GM21381 (cell line): Measurements from ENCODE around the gene KAZALD1.

Source experiments
- ATAC-seq: cut with Tn5 transposase; IDR thresholded peaks from one replicate; pipeline ENCODE4 v1.9.1; 2021; ENCODE audit warnings: mild to moderate bottlenecking, moderate library complexity; ENCODE audit not compliant: unreplicated experiment

The KAZALD1 gene

DNA sequence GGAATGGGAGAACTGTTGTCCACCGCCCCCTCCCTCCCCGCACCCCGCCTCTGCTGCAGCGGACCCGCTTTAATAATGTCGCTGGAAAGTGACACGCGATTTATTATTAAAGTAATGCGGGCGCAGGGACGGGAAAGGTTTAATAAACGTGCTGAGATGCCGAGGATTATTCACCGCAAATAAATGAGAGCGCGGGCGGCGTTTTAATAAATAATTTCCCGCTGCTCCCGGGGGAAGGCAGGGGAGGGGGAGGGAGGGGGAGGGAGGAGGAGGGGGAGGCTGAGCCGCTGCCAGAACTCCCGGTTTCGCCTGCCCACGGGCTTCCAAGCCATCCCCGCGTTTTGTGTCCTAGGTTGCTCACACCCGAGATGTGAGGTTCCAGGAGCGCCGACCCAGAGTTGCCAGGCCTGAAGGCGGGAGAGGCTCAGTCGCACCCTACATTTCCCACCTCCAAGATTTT lies 5.1 kb downstream of the KAZALD1 start:
- no peak for ATAC-seq

GRCh38 chr10:101067356-101068083 lies 5.7 kb downstream of the KAZALD1 start:
- peak; percentile 58 for ATAC-seq

DNA sequence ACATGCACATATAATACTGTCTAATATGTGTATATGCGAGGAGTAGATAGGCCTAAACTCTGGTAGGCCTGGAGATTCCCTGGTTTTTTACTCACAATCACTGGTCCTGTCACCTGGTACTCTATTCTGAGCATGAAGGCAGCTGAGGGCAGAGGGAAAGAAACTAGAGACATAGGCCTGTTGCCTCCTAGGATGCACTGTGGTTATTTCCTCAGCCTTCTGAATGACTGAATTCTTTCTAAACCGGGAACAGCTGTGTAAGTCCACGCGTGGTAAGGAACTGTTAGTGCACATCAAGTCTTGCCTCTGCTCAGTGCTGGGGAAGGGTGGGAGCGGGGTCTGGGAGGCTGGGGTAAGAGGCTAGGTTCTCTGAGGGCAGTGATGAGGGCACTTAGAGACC lies 7.7 kb downstream of the KAZALD1 start:
- ATAC-seq, result no peak

GRCh38 chr10:101070098-101070497 lies 8.3 kb downstream of the KAZALD1 start:
- no peak for ATAC-seq

DNA sequence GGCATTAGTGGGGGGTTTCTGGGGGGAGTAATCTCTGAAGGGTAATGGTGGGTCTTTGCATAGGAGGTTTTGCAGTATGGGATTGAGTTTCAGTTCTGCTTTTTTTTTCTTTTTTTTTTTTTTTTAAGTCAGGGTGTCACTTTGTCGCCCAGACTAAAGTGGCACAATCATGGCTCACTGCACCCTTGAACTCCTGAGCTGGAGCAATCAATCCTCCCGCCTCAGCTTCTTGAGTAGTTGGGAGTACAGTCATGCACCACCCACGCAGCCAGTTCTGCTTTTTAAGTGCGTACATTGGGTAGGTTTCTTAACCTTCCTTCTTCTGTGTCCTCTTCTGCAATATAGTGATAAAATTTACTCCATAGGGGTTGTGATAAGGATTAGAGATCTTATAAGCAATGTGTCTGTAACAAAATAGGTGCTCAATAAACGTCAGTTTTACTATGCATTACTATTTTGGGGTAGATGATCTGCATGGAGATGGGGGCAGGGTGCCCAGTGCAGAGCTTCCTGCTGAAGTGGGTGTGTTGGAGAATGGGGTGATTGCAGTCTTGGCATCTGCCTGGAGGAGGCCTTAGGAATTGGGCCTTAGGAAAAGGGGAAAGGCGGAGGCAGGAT lies 9.6 kb downstream of the KAZALD1 start:
- ATAC-seq, result no peak

DNA sequence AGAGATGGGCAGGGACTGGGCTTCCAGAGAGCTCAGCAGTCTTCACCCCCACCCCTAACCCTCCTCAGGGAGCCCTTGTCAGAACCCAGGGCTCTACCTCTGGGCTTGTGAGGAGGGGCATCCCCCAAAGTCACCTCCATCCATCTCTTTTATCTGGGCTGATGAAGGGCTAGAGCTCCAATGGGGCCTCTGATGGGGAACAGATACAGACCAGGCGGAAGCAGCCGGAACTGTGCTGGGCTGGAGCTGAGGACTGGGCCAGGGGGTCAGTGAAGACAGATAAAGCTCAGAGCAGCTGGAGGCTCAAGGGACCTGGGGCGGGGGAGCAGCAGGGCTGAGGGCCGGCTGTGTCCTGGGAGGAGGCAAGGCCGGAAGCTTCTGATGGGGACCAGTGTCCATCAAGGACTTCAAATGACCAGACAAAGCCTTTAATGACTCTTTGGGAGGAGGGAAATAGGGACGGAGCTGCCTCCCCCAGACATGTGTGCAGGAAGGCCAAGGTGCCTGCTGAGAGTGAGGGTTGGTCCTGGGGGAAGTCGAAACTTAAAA lies 10.2 kb downstream of the KAZALD1 start:
- ATAC-seq, result no peak

- no peak for ATAC-seq
Measured at GRCh38 chr10:101072923-101073322, 11.1 kb downstream of the KAZALD1 start.

- no peak for ATAC-seq
Measured at GRCh38 chr10:101073631-101074030, 11.8 kb downstream of the KAZALD1 start.

DNA sequence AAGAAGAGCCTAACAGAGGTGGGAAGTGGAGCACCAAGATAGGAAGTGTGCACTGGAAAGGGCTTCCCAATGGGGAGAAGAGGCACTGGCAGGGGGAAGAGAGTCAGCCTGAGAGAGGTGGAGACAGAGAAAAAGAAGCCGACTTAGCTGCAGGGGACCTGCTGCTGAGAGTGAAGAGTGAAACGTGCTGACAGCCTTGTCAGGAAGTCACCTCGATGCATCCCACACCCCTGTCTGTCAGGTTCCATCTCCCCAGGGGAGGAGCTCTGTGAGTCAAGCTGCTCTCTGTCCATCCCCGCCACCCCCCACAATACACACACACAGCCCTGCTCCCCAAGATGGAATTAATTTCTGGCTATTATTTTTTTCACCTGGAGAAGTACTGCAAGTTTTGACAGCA lies 14.0 kb downstream of the KAZALD1 start:
- ATAC-seq, result no peak

DNA sequence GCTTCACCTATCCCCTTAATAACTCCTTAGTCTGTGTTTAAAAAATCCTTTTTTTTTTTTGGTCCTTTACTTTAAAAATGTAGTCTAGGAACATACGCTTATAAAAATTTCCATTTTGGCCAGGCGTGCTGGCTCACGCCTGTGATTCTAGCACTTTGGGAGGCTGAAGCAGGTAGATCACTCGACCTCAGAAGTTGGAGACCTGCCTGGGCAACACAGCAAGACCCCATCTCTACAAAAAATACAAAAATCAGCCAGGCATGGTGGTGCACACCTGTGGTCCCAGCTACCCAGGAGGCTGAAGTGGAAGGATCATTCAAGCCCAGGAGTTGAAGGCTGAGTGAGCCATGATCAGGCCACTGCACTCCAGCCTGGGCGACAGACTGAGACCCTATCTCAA lies 14.8 kb downstream of the KAZALD1 start:
- ATAC-seq, result no peak

- no peak for ATAC-seq
Measured at GRCh38 chr10:101079874-101080273, 18.1 kb downstream of the KAZALD1 start.

- no peak for ATAC-seq
Measured at GRCh38 chr10:101080933-101081931, 19.4 kb downstream of the KAZALD1 start.

GRCh38 chr10:101085846-101086245 lies 24.1 kb downstream of the KAZALD1 start:
- ATAC-seq, result no peak

- no peak for ATAC-seq
Measured at GRCh38 chr10:101087376-101087775, 25.6 kb downstream of the KAZALD1 start.

GRCh38 chr10:101087965-101088364 lies 26.2 kb downstream of the KAZALD1 start:
- no peak for ATAC-seq

GRCh38 chr10:101089520-101090299 lies 27.9 kb downstream of the KAZALD1 start:
- ATAC-seq, result no peak

GRCh38 chr10:101090597-101090996 lies 28.8 kb downstream of the KAZALD1 start:
- ATAC-seq, result no peak

DNA sequence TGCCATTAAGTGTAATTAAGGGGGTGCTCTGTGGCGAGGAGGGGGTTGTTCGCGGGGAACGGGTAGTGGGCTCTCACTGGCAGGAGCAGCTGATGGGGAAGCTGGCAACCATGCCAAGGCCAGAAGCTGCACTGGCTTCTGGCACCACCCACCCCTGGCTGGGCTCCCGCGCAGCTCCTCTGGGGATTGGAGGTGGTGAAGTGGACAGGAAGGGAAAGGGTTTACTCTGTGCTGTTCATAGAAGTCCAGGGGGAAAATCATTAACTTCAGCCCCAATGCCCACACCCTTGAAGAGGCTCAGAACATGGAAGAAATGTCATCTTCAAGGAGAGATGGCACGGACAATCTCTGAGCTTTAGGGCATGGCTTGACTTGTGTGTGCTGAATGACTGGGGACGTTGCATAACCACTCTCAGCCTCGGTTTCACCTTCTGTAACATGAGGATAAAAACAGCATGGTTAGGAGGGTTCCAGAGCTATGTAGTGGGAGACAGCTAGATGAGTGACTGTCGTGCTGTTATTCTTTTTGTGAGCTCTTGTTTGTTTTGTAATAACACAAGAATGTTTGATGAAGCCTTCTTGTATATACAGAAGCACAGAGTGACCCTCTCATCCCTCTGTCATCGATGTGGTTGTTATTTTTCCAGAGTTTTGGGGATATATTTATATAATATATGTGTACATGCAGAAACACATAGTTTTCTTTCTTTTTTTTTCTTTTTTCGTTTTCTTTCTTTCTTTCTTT lies 29.9 kb downstream of the KAZALD1 start:
- ATAC-seq, result no peak

GRCh38 chr10:101092881-101093354 lies 31.1 kb downstream of the KAZALD1 start:
- ATAC-seq, result no peak
